HG02571 (cell line): ENCODE data around the gene EHMT1.
"Not testable (repeated sequence)": the region's sequence is repeated elsewhere in the genome, so short reads cannot be mapped to it uniquely, and the experiment has no call there.

Experiments
- ATAC-seq: cut with Tn5 transposase; IDR thresholded peaks from one replicate; pipeline ENCODE4 v1.9.1; 2021; ENCODE audit warnings: mild to moderate bottlenecking, moderate library complexity; ENCODE audit not compliant: unreplicated experiment

Gene EHMT1

DNA sequence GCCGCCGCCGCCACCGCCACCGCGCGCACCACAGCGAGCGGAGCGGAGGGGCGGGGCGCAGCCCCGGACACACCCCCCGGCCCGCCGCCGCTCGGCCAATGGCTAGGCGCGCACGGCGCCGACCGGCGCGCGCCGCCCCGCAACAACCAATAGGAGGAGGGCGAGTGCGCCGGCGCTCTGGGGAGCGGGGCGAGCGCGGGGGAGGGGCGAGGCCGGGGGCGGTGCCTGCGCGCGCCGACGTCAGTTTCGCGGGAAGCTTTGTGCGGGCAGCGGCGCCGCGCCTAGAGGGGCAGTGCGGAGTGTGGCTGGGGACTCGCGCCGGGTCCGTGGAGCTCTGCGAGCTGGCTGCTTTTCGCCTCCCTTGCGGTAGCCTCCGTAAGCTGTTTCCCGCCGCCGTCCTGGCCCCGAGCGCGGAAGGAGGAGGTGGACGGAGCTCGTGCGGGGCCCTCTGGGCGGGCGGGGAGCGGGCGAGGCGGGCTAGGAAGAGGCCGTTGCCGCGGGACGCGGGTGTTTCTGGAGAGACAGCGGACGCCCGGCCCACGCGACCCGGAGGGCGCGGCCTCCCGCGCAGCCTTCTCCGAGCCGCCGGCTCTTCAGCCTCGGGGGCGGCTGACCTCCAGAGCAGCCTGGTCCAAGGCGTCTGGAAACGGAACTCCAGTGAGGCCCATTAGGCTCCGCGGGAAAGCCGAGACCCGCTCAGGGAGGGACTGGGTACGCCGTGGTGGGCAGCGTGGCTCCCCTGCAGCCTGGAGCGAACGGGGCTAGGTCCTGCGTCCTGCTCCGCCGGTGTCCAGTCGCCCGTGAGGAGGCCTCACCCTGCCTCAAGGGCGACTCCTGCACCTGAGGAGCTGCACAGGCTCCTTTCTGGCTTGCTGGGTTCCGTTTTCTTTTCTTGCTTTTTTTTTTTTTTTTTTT lies 28.1 kb upstream of the EHMT1 start, which contains the start of gene ZMYND19:
ZMYND19 (minus strand) TSS at position 44 of the 915 bp plus-strand sequence. CDS start 249 bp downstream, outside the sequence.
- ATAC-seq = peak; percentile 88

DNA sequence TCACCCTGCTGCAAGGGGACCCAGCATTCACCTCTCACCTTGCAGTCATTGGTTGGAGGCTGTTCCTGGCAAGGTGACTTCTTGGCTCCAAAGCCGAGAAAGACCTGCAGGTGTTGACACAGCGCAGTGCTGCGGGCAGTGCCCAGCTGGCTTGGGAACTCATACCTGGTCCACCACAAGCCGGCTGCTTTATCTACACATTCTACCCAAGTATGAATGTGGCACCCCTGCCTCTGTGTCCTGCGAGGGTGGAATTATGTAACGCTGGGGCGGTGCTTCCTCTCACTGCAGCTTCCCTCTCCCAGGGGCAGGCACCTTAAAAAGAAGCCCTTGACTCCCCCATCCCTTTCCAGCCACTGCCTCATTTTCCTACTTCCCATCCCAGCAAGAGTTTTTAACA lies 26.0 kb upstream of the EHMT1 start:
- no peak for ATAC-seq

DNA sequence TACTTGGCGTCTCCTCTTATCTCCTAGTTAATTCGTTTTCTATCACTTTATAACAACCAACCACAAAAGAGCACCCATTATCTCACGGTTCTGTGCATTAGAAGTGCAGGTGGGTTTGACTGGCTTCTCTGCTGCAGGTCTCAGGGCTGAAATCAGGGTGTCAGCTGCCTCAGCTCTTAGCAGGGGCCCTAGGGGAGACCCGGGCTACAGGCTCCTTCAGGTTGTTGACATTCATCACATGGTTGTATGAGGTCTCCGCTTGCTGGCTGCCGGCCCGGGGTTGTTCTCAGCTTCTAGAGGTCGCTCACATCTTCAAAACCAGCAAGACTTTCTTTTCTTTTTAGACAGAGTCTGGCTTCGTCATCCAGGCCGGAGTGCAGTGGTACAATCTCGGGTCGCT lies 25.6 kb upstream of the EHMT1 start:
- ATAC-seq = no peak

DNA sequence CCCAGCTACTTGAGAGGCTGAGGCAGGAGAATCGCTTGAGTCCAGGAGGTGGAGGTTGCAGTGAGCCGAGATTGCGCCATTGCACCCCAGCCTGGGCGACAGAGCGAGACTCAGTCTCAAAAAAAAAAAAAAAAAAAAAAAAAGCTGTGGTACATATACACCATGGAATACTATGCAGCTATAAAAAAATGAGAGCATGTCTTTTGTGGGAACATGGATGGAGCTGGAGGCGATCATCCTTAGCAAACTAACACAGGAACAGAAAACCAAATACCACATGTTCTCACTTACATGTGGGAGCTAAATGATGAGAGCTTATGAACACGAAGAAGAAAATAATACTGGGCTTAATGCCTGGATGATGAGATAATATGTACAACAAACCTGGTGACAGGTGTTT lies 22.2 kb upstream of the EHMT1 start:
- not testable (repeated sequence) for ATAC-seq

DNA sequence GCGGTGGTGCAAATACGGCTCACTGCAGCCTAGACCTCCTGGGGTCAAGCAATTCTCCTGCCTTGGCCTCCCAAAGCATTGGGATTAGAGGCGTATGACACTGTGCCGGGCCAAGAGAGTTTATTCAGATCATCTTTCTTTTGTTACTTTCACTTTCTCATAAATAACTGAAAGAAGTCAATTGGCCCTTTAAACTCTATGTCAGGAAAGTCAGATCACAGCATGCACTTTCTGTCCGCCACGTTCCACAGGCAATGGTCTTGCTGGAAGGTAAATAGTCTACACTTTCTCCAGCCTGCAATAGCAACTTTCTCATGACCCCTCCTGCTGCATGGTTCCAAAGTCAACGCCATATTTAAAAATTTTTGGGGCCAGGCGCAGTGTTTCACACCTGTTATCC lies 19.9 kb upstream of the EHMT1 start:
- no peak for ATAC-seq

DNA sequence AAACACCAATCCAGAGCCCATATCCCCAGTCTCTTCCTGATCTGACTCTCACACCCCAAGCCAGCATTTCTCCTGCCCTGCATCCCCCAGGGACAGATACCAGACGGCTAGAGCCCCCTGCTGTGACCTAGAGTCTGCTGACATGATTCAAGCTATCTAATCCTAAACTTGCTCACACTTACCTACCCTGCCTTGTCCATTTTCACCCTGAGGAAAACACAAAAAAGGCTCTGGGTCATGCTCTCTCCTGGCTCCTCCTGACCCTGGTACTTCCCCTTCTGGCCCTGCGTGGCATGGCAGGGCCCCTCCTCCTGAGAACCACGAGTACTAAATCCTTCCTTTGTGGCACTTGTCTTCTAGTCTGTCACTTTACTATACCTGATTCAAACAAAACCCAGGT lies 16.1 kb upstream of the EHMT1 start:
- ATAC-seq = no peak

DNA sequence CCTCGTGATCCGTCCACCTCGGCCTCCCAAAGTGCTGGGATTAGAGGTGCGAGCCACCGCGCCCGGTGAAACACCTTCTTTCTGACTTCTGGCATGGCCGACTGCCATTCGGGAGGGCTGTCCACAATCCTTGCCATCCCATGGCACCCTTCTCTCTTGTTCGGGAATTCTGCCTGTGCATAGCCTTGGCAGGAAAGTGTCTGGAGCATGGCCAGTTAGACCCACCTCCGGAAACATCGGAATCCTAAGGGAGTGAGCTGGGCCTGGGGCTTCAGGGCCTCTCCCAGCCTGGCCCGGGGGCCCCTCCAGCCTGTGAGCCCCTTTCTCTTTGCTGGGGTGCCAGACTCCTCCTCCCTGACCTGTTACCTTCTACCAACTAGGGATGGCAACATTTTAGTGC lies 14.9 kb upstream of the EHMT1 start:
- ATAC-seq = no peak

DNA sequence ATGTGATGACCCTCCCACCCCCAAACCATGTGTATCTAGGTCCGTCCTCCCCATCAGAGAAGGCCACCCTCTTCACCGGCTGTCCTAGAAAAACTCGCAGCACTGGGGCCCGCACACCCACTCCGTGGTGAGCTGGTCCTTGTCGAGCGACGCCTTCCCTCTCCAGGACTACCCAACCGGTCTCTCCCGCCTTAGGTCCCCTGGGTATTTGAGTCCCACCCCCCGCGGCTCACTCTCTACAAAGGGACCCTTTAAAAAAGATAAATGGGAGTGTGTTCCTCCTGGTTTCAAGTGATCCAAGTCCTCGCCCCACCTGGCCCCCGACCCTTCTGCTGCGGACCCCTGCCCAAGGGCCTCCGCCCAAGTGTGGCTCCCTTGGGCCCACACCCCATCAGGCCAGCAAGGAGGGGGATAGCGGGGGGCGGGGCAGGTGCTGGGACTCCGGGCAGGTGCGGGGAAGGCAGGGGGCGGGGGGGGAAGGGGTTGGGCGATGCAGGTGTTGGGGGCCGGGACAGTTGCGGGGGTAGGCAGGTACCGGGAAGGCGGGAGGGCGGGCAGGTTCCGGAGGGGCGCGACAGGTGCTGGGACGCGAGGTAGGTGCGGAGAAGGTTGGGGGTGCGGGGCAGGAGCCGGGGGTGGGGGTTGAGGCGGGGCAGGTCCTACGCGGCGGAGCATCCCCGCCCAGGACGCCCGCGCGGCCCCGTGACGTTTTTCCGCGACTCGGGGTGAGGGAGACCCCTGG lies 14.3 kb upstream of the EHMT1 start:
- no peak for ATAC-seq

DNA sequence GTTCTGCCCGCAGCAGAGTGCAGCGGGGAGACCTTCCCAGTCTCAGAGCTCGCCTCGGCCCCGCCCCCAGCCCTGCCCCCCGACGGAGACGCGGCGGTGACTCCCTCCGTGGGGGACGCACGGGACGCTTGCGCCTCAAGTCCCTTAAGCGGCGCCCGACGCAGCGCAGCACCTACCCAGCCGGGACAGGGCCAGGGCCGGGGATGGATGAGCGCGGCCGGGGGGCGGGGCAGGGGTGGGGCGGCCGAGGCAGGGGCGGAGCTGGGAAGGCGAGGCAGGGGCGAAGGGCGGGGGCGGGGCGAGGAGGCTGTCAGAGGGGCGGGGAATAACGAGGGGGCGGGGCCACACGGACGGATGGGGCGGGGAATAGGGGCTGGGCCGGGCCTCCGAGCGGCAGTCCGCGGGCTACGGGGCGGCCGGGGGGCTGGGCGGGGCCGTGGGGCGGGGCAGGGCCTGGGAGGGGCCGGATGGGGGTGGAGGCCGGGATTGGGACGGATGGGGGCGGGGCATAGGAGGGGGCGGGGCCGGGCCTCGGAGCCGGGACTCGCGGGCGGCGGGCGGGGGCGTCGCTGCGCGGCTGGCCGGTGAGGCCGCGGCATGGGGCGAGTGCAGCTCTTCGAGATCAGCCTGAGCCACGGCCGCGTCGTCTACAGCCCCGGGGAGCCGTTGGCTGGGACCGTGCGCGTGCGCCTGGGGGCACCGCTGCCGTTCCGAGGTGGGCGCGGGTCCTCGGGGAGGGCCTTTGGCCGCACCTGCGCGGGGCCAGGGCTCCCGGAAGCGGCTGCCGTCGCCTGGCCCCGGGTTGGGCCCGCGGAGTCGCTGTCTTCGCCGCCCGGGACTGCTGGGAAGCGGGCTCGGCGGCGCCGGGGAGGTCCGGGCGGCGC lies 13.4 kb upstream of the EHMT1 start, which contains the start of gene ARRDC1:
ARRDC1 (plus strand) TSS at position 566 of the 884 bp plus-strand sequence; CDS start at position 598, 32 bp downstream.
- peak; percentile 68 for ATAC-seq

DNA sequence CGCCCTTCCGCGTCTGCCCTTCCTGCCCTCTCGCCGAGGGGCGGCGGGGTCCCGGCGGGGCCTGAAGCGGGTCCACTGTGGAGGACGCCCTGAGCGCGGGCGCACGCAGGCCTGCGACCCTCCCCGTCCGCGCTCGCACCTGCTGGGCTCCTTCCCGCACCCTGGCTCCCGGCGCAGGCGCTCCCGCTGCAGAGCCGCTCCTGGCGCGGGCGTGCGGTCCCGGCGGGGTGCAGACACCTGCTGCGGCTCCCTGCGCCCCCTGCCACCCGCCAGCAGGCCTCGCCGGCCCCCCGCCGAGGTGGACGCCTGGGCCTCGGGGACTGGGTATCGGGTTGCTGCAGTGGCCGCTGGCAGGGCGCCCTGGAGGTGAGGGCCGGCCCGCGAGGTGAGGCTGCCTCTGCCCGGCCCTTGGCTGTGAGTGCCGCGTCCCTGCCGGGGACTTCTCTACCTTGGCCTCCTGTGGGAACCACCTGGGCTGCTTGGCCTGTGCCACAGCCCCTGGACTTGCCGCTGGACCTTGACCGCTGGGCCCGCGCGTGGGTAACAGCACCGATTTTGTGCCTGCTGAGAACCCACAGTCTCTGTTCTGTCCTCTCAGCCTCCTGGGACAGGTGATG lies 12.7 kb upstream of the EHMT1 start:
- peak; percentile 18 for ATAC-seq

DNA sequence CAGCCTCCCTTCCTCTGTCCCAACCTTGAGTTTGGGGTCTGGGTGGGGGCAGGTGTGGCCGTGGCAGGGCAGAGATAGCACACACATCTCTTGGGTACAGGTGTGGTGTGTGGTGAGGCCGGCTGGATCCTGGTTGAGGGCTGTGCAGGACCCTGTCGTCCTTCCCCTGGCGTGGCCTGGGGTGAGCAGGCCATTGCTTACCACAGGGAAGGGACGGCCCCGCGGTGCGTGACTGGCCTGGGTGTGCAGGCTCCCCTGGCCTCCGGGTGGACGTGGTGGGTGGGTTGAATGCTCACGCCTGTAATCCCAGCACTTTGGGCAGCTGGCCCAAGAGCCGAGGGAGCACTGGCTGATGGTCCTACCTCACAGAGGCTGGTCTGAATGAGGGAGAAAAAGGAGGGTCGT lies 12.1 kb upstream of the EHMT1 start:
- ATAC-seq = no peak

DNA sequence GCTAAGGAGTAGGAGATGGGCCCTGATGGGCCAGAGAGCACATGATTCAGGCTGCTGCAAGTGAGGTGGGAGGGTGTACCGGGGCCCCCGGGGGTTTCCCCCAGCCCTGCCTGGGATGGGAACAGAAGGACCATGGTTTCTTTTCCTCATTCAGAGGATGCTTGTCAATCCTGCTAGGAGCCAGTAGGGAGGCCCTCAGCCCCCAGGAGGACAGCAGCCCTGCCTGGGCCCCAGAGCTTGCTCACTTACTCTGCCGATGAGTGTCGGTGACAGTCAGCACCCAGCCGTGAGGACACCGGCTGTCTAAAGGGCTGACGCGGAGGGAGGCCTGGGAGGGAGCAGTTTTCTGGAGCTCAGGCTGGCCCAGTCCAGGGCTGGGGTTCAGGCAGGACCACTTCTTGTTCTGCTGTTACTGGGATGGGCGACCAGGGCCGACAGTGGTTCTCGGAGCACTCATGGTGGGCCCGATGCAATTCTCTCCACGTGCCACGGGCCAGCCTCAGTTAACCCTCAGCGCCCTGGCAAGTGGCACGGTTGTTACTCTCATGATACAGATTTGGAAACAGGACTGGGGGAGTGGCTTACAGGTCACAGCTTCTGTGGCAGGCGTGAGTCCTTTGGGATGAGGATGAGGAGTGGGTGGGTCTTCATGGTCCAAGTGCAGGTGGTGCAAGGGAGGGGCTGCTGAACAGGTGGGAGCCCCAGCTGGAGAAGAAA lies 11.5 kb upstream of the EHMT1 start:
- ATAC-seq = no peak

DNA sequence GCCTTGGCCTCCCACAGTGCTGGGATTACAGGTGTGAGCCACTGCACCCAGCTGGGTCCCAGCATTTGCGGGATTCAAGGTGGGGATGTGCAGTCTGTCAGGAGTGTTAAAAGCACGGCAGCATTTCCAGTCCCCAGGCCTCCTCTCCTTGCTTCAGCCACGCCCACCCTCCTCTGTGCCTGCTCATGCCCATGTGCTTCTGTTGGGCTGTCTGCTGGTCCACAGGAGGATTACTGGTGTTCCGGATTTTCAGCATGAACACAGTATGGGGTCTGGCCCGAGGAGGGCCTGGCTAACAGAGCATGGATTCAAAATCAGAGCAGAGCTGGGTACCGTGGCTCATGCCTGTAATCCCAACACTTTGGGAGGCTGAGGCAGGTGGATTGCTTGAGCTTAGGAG lies 7.9 kb upstream of the EHMT1 start:
- ATAC-seq = no peak

DNA sequence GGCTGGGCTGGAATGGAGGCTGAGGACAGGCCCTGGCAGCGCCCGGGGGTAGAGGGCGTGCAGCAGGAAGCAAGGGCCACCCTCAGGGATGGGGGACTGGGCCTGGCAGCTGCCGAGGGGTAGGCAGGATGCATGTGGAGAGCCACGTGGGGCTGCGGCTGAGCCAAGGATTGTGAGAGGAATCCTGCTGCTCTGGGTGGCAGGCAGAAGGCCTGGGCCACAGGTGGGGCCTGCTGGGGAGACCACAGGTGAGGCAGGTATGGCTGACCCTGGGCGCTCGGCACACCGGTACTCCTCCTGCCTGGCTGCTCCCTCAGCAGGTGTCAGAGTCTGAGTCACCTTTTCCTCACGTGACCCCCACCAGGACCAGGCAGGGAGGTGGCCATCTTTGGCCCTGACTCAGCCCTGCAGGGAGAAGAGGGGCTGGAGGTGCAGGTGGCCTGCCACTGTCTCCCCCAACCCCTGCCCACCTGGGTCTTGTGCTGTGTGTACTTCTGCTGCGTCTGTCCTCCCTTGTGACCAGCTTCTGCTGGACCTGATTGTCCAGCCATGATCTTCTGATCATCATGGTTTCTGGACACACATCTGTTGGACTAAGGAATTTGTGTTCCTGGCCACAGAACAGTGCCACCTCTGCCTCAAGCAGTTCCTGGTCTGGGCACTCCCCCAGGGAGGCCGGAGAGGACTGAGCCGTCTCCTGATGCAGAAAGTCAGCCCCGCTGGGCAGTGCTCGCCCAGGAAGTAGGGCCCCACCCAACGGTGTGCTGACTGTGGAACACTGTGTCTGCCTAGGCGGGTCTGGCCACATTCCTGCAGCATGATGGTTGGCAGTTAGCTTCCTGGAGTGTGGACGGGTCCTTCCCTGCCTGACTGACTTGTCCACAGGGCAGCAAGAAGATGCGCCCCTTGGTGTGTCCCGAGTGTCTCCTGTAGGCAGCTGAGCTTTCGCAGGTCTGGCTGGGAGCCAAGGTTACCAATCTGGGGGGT lies 6.9 kb upstream of the EHMT1 start:
- no peak for ATAC-seq

DNA sequence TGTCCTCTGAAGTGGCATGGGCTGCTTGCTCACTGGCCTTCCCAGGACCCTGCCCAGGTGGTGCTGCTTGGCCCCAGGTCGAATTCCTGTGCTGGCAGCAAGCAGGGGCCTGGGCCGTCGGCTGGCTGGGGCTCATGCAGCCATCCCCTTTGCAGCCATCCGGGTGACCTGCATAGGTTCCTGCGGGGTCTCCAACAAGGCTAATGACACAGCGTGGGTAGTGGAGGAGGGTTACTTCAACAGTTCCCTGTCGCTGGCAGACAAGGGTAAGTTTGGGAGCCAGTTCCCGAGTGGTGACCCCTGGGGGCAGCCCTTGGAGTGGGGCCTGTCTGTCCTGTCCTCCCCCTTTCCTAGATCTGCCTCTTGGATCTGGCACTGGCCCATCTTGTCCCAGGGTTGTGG lies 6.1 kb upstream of the EHMT1 start:
- no peak for ATAC-seq

DNA sequence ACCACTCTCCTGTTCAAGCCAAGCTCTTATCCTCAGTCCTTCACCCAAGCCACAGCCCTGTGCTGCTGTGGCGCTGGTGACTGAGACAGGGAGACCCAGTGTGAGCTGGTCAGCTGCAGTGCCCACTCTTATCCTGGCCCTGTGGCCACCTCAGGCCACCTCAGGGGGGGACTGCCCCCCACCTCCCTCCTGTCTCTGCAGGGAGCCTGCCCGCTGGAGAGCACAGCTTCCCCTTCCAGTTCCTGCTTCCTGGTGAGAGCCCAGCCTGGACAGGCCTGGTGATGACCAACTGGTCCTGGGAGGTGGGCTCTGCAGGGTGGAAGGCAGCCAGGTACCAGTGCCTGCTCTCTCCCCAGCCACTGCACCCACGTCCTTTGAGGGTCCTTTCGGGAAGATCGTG lies 5.5 kb upstream of the EHMT1 start:
- no peak for ATAC-seq

DNA sequence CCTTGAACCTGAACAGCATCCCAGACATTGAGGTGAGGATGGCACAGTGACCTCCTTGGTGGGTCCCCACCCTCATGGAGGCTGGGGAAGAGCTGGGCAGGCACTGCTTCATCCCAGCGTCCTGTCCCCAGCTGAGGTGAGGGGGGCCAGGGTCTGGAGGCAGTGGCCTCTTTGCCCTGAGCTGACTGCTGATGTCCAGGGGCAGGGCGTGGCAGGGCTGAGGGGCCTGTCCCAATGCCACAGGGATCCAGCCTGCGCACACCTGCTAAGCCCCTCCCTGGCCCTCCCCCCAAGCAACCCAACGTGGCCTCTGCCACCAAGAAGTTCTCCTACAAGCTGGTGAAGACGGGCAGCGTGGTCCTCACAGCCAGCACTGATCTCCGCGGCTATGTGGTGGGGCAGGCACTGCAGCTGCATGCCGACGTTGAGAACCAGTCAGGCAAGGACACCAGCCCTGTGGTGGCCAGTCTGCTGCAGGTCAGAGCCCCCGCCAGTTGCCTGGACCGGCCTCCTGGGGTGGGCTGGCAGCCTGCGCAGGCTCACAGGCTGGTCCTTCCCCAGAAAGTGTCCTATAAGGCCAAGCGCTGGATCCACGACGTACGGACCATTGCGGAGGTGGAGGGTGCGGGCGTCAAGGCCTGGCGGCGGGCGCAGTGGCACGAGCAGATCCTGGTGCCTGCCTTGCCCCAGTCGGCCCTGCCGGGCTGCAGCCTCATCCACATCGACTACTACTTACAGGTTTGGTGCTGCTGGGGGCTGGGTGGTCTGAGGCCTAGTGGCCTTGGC lies 4.9 kb upstream of the EHMT1 start:
- no peak for ATAC-seq
